Central memory CD4-positive, alpha-beta T cell (primary cell): ENCODE data around the gene SND1.

Experiments used
- DNase-seq: peaks from one replicate; pipeline ENCODE4 v3.0.0; 2022

SND1 gene

DNA sequence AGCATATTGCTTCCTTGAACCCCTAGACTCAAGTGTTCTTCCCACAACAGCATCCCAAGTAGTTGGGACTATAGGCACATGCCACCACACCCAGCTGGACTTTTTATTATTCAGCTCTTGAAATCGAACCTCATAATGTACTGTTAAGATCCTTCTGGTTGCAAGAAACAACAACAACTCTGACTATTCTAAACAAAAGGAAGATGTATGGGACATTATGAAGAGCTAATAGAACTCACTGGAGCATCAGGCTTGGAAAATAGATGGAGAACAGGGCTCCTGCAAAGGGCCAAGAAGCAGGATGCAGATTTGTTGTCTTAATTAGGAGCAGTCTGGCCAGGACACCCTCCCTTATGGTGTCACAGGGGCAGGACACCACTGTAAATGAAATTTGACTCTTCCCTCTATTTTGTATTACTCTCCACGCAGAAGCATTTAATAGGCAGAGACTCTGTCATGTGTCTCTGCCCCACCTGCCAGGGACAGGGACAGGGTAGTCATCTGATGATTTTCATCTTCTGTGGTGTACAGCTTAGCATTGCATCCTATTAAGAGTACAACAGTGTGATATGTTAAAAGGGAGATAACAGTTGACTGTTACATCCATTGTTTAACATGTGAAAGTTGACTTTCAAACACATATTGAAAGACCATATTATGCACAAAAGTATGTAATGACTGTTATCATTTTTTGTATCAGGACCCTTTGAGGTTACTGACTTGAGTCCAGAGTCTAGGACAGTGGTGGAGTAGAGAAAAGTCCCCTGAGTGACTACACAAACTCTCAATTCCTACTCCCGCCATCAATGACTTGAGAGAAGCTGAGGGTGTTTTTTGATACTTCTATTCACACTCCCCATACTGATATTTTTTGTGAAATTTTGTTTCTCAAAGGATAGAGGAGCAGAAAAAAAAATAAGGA lies 222.0 kb downstream of the SND1 start:
- DNase-seq = no peak

DNA sequence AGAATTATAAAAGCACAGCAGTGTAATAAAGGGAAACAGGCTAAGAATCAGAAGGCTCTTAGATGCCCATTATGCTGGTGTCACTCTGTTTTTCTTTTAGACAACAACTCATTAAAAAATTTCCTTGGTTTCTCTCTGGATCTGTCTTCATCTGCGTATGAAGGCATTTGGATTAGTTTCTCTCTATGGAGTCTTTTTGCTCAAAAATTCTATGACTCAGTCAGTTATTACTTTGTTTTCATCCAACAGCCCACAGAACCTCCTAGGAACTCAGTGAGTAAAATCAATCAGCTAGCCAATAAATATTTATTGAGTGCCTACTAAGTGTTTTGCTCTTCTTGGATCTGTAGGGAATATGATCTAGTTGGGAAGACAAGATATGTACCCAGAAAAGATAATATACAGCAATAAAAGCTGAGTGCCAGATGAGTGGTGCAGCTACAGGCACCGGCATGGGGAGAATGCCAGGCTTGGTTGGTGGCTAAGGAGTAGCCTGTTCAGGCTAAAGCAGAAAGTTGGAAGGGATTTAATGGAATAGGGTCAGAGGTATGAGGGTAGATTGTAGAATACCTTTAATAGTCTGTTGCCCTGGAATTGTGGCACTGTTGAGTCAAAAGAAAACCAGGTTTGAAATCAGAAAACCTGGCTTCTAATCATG lies 223.1 kb downstream of the SND1 start:
- DNase-seq = no peak

DNA sequence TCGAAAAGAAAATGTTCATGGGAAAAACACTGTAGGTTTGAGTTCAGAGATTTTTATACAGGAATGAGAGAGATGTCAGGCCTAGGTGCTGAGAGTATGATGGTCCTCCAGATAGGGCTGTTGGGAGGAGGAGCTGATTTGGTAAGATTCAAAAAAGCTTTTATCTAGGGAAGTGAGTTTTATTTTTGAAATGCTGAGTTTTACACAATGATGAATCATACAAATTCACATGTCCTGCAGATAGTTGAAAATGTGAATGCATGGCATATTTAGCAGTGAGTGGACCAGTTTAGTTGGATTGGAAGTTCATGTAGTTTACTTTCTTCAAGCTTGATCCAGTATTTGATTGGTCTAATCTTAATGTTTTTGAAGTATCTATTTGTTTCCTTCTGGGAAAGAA lies 224.4 kb downstream of the SND1 start:
- no peak for DNase-seq

DNA sequence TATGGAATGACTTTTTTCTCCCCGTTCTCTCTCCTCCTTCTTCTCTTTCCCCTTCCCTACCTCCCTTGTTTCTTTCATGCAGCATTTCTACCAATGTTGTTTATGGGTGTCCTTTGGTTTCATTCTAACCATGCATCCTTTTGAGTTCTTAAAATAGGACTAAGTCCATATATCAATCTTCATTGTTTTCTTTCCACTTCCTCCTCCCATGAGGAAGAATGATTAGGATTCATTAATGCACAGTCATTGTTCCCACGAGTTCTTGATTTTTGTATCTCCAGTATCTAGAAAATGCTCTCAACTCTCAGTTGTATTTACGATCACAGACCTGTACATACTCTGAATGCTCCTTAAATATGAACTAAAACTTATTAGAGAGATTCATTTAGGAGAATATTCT lies 226.0 kb downstream of the SND1 start:
- DNase-seq = no peak

DNA sequence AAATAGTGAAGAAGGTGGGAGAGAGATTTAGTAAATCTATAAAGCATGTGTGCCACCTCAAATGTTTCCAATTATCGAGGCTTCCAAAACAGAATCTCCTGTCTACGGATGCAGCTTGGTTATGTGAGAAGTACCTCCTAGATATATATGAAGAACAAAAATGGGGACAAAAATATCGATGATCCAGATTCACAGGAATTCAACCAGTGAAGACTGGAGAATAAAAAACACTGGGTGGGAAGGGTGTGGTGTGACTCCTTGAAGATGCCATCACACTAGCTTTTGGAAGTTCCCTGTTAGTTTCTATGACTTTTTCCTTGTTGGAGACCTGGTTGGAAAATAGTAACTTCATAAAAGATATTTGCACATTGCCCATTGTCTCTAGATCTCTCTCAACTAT lies 226.8 kb downstream of the SND1 start:
- DNase-seq = no peak

DNA sequence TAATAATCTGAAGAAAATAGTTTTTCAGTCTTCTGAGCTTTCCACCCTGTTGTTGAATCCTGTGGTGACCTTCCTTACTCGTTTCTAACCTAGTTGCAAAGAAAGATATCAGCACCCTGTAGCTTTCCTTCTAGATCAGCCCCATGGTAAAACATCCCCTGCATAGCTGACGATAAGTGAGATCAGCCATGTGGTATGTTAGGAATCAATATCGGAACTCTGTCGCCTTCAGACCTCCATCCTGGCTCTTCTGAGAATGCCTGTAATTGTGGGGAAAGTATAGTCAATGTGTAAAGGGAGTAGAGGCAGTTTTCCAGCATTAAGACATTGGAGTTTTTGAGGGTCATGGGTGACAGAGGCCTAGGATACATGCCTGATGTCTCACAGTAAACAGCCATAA lies 227.4 kb downstream of the SND1 start:
- no peak for DNase-seq

DNA sequence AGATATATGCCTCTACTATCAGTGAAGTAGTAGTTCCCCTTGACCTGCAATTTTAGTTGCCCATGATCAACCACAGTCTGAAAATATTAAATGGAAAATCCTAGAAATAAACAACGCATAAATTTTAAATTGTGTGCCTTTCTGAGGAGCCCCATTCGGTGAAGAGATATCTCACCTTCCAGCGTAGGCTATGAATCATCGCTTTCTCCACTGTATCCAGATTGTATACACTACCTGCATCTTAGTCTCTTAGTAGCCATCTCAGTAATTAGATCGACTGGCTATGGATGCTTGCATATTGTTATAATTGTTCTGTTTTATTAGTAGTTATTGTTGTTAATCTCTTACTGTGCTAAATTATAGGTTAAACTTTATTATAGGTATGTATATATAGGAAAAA lies 227.9 kb downstream of the SND1 start:
- DNase-seq = no peak

DNA sequence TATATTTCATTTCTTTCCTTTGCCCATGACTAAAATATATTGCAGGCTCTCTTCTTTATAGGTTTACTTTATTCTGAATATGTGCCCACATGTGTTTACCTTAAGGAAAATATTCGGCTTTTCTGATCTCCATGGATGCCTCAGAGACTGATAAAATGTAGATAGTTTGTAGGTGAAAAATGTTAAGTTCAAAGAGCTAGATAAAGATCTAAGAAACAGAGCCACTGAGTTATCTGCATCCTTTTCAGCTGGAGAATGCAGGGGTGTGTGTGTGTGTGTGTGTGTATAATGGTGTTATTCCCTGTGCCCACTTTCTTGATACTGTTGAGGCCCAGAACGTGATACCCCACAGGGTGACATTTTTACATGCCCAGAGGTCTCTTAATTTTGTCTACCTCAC lies 228.5 kb downstream of the SND1 start:
- no peak for DNase-seq

DNA sequence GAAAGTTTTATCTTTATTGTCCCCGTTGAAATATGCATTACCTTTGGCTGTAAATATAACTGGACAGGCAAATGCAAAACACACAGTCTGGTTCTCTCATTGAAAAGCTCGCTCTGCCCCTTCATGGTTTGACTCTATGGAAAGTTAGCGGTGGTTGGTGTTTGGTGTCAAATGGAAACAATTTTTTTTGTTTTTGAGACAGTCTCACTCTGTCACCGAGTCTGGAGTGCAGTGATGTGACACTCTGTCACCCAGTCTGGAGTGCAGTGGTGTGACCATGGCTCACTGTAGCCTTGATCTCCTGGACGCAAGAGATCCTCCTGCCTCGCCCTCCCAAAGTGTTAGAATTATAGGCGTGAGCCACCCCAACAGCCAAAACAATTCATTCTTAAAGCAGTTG lies 229.6 kb downstream of the SND1 start:
- DNase-seq = no peak

DNA sequence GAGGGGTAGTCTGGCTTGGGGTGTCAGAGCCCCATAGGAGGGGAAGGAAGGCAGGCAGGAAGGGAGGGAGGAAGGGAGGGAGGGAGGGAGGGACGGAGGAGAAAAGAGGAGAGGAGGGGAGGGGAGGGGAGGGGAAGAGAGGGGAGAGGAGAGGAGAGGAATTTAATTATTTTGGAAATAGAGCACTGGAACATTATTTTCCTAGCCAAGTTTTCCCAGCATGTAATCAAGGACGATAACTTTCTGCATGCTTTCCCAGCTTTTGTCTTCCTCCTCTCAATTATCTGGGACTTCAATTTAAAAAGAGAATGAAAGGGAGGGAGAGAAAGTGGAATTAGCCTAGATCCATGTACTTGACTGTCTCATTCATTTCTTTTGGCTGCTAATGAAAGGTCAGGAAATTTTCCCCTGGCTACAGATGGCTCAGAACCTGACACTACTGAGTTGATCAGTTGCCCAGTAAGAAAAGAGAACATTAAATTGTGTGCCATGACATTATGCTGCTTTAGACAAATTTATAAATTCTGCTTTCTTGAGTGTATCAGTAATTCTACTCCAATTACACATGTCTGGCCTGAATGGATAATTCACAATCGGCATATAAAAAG lies 230.4 kb downstream of the SND1 start:
- no peak for DNase-seq

DNA sequence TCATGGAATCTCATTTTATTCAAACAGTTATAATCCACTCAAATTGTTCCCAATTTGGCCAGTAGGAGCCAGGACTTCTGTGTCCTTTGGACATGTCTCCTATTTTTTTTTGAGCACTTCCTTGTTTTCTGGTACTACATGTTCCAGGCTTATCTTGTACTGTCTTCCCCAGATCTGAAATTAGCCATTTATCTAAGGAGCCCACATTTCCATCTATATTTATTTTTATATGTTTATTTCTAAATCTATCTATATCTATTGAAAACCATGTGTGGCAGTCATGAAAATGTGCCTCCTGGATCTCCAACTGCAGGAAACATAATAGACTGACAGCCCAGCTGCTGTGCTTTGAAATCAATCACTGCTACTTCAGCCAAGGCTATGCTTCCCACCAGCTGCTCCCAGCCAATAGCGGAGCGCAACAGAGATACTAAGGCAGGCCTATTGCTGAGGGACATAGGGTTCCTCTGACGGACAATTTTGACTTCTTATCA lies 232.1 kb downstream of the SND1 start:
- no peak for DNase-seq

DNA sequence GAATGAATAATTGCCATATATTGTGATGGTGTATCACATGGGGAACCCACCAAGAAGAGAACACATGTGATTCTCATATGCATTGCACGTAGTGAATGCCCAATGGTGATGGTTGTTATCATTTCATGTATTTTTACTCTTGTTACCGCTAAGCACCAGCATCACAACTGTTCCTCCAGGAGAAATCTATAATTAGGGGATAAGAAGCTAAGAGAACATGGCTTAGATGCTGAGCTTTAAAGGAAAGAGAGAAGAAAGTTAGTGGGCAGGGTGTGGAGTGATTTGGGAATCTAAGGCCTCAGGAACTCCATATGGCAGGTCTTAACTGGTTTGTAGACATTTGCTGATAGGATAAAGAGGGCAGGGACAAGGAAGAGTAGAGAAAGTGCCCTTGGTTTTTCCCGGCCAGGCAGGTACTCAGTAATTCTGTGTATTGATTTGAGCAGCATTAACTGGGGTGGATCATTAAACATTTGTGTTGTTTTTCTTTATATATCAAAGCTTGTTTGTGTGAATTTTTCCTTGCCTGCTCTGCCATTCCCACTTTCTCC lies 233.3 kb downstream of the SND1 start:
- DNase-seq = no peak

DNA sequence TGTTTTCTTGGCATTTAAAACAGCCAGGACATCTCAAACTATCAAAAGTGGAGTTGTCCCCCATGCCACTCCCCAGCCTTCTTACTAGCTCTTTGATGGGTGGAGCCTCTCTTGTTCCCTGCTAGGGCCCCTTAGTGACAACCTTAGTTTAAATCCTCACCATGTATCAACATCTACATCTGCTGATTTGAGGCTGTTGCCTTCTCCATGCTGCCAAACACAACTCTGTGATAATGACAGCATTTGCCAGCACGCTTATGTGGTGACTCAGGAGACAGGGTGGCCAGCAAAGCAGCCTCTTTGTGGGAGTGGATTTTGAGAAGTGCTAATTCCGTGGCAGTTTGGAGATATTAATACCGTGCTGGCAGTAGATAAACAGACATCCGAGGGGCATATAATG lies 233.8 kb downstream of the SND1 start:
- no peak for DNase-seq

DNA sequence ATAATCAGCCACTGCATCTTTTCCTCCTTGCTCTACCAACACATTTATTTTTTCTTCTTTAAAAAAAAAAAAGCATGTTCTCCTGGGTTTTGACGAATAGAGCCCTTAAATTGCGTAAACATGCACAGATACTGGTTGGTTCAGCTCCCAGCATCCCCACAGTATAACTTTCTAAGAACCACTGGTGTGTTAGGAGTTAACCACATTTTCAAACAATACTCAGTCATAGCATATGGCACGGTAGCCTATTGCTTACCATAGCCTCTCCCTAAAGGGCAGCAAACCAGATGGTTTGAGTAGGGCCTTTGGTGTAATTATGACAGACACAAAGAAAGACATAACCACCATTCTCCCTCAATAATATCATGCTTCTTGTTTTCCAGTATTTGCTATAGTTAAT lies 234.3 kb downstream of the SND1 start:
- no peak for DNase-seq

DNA sequence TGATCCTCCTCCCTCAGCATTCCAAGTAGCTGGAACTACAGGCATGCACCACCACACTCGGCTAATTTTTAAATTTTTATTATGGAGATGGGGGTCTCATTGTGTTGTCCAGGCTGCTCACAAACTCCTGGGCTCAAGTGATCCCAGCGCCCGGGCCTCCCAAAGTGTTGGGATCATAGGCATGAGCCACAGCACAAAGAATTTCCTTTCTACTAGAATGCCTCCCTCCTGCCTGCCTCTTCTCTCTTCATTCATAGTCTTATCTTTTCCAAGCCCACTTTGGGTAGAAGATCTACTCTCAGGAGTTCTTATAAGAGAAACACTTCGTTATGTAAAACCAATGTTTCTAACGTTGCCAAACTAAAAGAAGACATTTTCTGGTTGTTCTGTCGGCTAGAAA lies 235.1 kb downstream of the SND1 start:
- no peak for DNase-seq

DNA sequence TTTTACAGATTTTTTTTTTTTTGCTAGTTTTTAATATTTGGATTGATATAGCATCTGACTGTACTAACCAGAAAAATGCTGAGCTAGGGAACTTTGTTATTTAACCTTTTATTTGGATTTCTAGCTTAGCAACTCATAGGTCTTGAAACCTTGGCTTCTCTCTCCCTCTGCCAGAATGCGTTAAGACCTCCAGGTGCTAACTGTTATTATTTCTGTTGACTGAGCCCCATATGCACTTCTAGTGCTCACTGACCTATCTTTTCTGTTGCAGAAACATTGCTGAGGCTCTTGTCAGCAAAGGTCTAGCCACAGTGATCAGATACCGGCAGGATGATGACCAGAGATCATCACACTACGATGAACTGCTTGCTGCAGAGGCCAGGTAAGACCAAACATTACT lies 235.6 kb downstream of the SND1 start:
- no peak for DNase-seq

DNA sequence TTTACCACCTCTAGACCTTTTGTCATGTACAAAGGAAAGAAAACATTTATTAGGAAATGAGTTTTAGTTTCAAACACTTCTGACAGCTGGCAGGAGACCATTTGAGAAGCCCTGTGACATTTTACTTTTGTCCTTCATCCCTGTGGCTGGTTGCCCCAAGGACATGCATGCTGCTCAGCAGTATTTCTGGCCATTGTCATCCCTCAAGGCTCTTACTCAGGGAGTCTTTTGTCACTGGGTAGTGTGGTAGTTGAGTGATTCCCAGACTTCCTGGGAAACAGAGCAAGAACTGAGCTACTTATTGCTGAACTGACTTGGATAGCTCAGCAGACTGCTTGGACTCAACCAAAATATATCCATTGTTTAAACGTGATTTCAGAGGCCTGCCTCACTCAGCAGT lies 236.4 kb downstream of the SND1 start:
- no peak for DNase-seq

DNA sequence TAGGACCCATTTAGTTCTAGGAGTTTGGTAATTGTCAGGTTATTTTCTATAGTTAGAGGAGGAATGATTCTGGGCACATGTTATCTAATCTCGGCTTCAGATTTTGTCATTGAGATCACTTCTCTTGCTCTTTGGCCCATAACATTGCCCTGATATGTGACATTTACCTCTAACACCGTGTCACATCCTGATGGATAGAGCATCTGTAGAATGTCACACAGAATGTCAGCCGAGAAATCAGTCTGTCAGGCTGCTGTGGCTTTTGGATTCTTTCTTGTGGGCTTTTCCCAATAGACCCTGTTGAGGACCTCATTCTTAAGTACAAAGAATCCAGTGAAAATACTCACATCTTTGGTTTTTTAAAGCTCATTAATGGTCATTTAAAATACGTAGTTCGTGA lies 236.8 kb downstream of the SND1 start:
- no peak for DNase-seq

DNA sequence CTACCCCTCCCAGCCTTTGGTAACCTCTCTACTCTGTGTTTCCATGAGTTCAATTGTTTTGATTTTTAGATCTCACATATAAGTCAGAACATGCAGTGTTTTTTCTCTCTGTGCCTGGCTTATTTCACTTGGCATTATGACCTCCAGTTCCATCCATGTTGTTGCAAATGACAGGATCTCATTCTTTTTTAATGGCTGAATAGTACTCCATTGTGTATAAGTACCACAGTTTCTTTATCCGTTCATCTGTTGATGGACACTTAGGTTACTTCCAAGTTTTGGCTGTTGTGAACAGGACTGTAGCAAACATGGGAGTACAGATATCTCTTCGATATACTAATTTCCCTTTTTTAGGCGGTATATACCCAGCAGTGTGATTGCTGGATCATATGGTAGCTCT lies 237.7 kb downstream of the SND1 start:
- DNase-seq = no peak

DNA sequence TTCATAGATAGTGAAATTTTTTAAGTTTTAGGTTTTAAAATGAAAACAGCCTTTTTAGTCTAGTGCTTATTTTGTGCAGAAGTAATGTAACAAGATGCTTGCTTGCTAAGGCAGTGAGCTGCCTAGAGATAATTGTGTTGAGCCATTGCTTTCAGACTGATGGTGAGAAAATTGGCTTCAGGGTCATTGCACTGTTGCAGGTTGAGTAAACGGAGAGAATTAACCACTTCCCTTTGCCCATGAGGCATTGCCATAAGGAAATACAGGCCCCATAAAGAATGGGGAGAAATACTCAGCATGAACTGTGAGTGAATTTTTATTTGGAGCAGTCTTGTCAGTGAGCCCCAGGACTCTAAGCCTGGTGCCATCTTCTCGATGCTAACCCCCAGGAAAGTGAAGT lies 238.7 kb downstream of the SND1 start:
- DNase-seq = no peak

DNA sequence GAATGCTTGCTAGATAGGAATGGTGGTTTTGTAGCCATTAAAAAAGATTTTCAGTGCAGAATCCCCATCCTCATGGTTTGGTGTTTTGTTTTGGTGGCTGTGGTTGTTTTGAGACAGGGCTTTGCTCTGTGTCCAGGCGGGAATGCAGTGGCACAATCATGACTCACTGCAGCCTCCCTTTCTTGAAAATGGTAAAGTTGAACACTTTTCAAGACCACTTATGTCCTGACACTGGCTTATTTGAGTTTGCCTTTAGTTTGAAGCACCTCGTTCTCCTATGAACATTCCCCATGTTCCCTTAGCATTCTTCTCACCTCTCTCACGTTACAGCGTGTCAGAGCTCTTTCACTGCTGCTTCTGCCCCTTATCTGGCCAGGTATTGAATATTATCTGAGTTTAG lies 239.2 kb downstream of the SND1 start:
- no peak for DNase-seq

DNA sequence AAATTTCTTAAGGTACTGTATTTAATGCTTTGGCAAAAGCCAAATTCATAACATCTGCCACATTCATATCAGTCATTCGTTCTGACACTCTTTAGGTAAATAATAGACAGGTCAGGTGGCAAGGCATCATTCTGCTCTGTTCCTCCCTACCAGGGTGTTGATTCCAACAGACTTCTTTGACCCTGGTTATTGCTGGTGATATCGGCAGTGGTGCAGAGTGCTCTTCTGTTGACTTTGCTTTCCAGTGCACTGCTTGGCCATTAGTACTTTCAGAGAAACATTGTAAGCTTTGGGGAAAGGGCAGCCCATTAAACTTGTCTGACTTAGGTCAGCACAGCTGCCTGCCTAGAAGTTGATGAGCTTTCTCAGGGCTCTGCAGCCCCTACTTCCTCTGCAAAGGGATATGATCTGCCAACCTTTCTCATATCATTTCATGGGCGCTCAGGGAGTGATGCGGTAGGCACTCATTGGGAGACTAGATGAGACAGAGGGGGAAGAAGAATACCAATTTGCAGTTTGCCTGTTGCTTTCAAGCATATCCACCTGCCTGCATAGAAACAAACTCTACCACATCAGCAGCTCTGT lies 240.0 kb downstream of the SND1 start:
- DNase-seq = no peak
